D341Med (cell line): ENCODE measurements around the gene CHSY3.

Source experiments
- DNase-seq: peaks from one replicate; pipeline ENCODE4 v3.0.0; 2012; ENCODE audit warnings: low spot score

CHSY3 gene

GRCh38 chr5:130024006-130024405, 119.7 kb downstream of the CHSY3 start:
- DNase-seq, result no peak

- DNase-seq, result no peak
These were observed 121.2 kb downstream of the CHSY3 start for GRCh38 chr5:130025511-130025910.

- no peak for DNase-seq
These were observed 128.5 kb downstream of the CHSY3 start for GRCh38 chr5:130032807-130033206.

- DNase-seq, result no peak
These were observed 130.4 kb downstream of the CHSY3 start for GRCh38 chr5:130034566-130035210.

GRCh38 chr5:130035388-130035787, 131.1 kb downstream of the CHSY3 start:
- no peak for DNase-seq

GRCh38 chr5:130037905-130038304, 133.6 kb downstream of the CHSY3 start:
- no peak for DNase-seq

GRCh38 chr5:130043834-130044233, 139.6 kb downstream of the CHSY3 start:
- no peak for DNase-seq

GRCh38 chr5:130045334-130045733, 141.1 kb downstream of the CHSY3 start:
- no peak for DNase-seq

- no peak for DNase-seq
These were observed 146.3 kb downstream of the CHSY3 start for GRCh38 chr5:130050585-130050984.

GRCh38 chr5:130052752-130053151, 148.5 kb downstream of the CHSY3 start:
- no peak for DNase-seq

- DNase-seq, result no peak
These were observed 151.3 kb downstream of the CHSY3 start for GRCh38 chr5:130055572-130055971.

GRCh38 chr5:130061746-130062145, 157.5 kb downstream of the CHSY3 start:
- DNase-seq, result no peak

GRCh38 chr5:130063603-130064002, 159.3 kb downstream of the CHSY3 start:
- DNase-seq, result no peak

GRCh38 chr5:130064484-130064883, 160.2 kb downstream of the CHSY3 start:
- DNase-seq, result no peak

- no peak for DNase-seq
These were observed 161.4 kb downstream of the CHSY3 start for GRCh38 chr5:130065617-130066016.

GRCh38 chr5:130066644-130067043, 162.4 kb downstream of the CHSY3 start:
- DNase-seq, result no peak

GRCh38 chr5:130067364-130067763, 163.1 kb downstream of the CHSY3 start:
- DNase-seq, result no peak

- DNase-seq, result no peak
These were observed 163.8 kb downstream of the CHSY3 start for GRCh38 chr5:130068101-130068500.

- DNase-seq, result no peak
These were observed 164.7 kb downstream of the CHSY3 start for GRCh38 chr5:130068988-130069387.

- DNase-seq, result no peak
These were observed 170.6 kb downstream of the CHSY3 start for GRCh38 chr5:130074820-130075219.

GRCh38 chr5:130077007-130077406, 172.7 kb downstream of the CHSY3 start:
- no peak for DNase-seq

- no peak for DNase-seq
These were observed 174.4 kb downstream of the CHSY3 start for GRCh38 chr5:130078661-130079060.

GRCh38 chr5:130090569-130091270, 186.5 kb downstream of the CHSY3 start:
- DNase-seq, result no peak

GRCh38 chr5:130092991-130093390, 188.7 kb downstream of the CHSY3 start:
- DNase-seq, result no peak
